H1 (cell line): ENCODE data around the gene PRSS12. TPM values are rescaled to one million over a fixed set of nuclear protein-coding genes. Genes with fewer than 3 reads are reported as not detected.

ENCODE experiments used
- CBX8 ChIP-seq: fragments of 300-800, 300-1000 bp; sonication (generic); IDR thresholded peaks from 2 replicates; pipeline ENCODE4 v1.7.1; 2016; ENCODE audit warnings: low read depth, low read length, borderline replicate concordance
- CEBPB ChIP-seq: IDR thresholded peaks from 2 replicates; pipeline ENCODE4 v1.6.1; 2012; ENCODE audit warnings: low read depth, low read length
- CHD1 ChIP-seq: IDR thresholded peaks from 2 replicates; pipeline ENCODE4 v1.6.1; 2012; ENCODE audit warnings: low read depth, low read length, improper control_type of control experiment
- CHD2 ChIP-seq: IDR thresholded peaks from 2 replicates; pipeline ENCODE4 v1.6.1; 2012; ENCODE audit warnings: low read length, improper control_type of control experiment
- EP300 ChIP-seq, 2 experiments: IDR thresholded peaks; 1 replicate in 1 of 2; 2 replicates in 1 of 2; pipeline ENCODE4 v1.6.1; 2011 to 2012; ENCODE audit warnings: low read depth in 2 of 2, low read length in 2 of 2, mild to moderate bottlenecking in 2 of 2, borderline replicate concordance in 1 of 2, inconsistent platforms in 1 of 2, moderate library complexity in 1 of 2
- GABPA ChIP-seq: IDR thresholded peaks from 2 replicates; pipeline ENCODE4 v1.6.1; 2011; ENCODE audit warnings: mild to moderate bottlenecking, low read length, moderate library complexity, borderline replicate concordance; ENCODE audit not compliant: insufficient read depth
- HDAC2 ChIP-seq, 2 experiments: fragments of 300-600 bp in 1 of 2; sonication (generic) in 1 of 2; IDR thresholded peaks; 2 replicates each; pipeline ENCODE4 v1.6.1; 2011 to 2012; ENCODE audit warnings: low read depth in 2 of 2, low read length in 2 of 2, mild to moderate bottlenecking in 2 of 2, moderate library complexity in 2 of 2, borderline replicate concordance in 1 of 2, inconsistent platforms in 1 of 2
- KDM1A ChIP-seq: fragments of 200-600, 300-600 bp; sonication (generic); IDR thresholded peaks from 2 replicates; pipeline ENCODE4 v1.7.1; 2016; ENCODE audit warnings: mild to moderate bottlenecking, low read length, borderline replicate concordance
- KDM4A ChIP-seq: IDR thresholded peaks from one replicate; pipeline ENCODE4 v1.7.1; 2012; ENCODE audit warnings: low read depth, mild to moderate bottlenecking, moderate library complexity, low read length, inconsistent platforms; ENCODE audit not compliant: severe bottlenecking
- MAFK ChIP-seq: IDR thresholded peaks from 2 replicates; pipeline ENCODE4 v1.6.1; 2012; ENCODE audit warnings: low read depth, mild to moderate bottlenecking, improper control_type of control experiment, low read length
- POLR2A ChIP-seq, 2 experiments: IDR thresholded peaks; 1 replicate in 1 of 2; 2 replicates in 1 of 2; pipeline ENCODE4 v1.6.1; 2011; ENCODE audit warnings: low read depth in 2 of 2, low read length in 2 of 2, mild to moderate bottlenecking in 2 of 2; ENCODE audit errors: control extremely low read depth in 1 of 2
- POLR2AphosphoS5 ChIP-seq: IDR thresholded peaks from 2 replicates; pipeline ENCODE4 v1.6.1; 2011; ENCODE audit warnings: low read depth, low read length
- RBBP5 ChIP-seq: IDR thresholded peaks from 2 replicates; pipeline ENCODE4 v1.7.1; 2012; ENCODE audit warnings: low read depth, mild to moderate bottlenecking, inconsistent platforms, low read length, moderate library complexity, borderline replicate concordance
- SIN3A ChIP-seq, 2 experiments: IDR thresholded peaks in 1 of 2; conservative IDR thresholded peaks in 1 of 2; 2 replicates each; pipeline ENCODE4 v1.6.1; 2011 to 2012; ENCODE audit warnings: low read length in 2 of 2, improper control_type of control experiment in 1 of 2, low read depth in 1 of 2, mild to moderate bottlenecking in 1 of 2
- SP2 ChIP-seq: IDR thresholded peaks from 2 replicates; pipeline ENCODE4 v1.6.1; 2012; ENCODE audit warnings: mild to moderate bottlenecking, low read length, inconsistent platforms
- SP4 ChIP-seq: IDR thresholded peaks from 2 replicates; pipeline ENCODE4 v1.6.1; 2012; ENCODE audit warnings: low read length, inconsistent platforms
- TEAD4 ChIP-seq: IDR thresholded peaks from 2 replicates; pipeline ENCODE4 v1.6.1; 2012; ENCODE audit warnings: low read depth, low read length, inconsistent platforms, mixed read lengths
- YY1 ChIP-seq: IDR thresholded peaks from 2 replicates; pipeline ENCODE4 v1.6.1; 2011; ENCODE audit warnings: low read depth, mild to moderate bottlenecking, low read length
- polyA plus RNA-seq, 7 experiments: library from polyadenylated mRNA; depleted of rRNA in 3 of 7; stranded (reverse) in 5 of 7; unstranded in 2 of 7; fragments of >200 nt in 5 of 7; fragments of 200-250 nt in 2 of 7; gene quantifications; 1 replicate in 5 of 7; 2 replicates in 1 of 7; 4 replicates in 1 of 7; pipeline versions ENCODE4 v1.2.1 to v1.2.3, GENCODE V29; 2011 to 2013; ENCODE audit warnings: missing spikeins in 2 of 7, mixed read lengths in 2 of 7
- total RNA-seq: library from RNA; stranded (reverse); fragmentation: NEBNext Ultra II Directional; extraction: Animal tissue kit (Norgen Biotek cat#: 25700); gene quantifications from 2 replicates; pipeline ENCODE4 v1.2.1, GENCODE V29; 2021
- TF ChIP-seq, protein P1 (sequence below): IDR thresholded peaks from 2 replicates; pipeline ENCODE4 v1.6.1; 2011; ENCODE audit warnings: low read length, improper control_type of control experiment
- TF ChIP-seq, protein P2 (sequence below): IDR thresholded peaks from 2 replicates; pipeline ENCODE4 v1.6.1; 2012; ENCODE audit warnings: inconsistent platforms
- TF ChIP-seq, protein P3 (sequence below), 3 experiments: IDR thresholded peaks; 1 replicate in 2 of 3; 2 replicates in 1 of 3; pipeline versions ENCODE4 v1.5.1 to v1.6.1; 2011; ENCODE audit warnings: low read length in 3 of 3, mild to moderate bottlenecking in 3 of 3, inconsistent platforms in 2 of 3, low read depth in 1 of 3, moderate library complexity in 1 of 3; ENCODE audit not compliant: insufficient read depth in 1 of 3; ENCODE audit errors: control extremely low read depth in 1 of 3

PRSS12 gene
- total and polyA plus RNA-seq, 2 of the 8 experiments (the other 6 are each of a cell fraction or from before 2014, with no cell fraction given), result 2.6 to 9.3 TPM

DNA sequence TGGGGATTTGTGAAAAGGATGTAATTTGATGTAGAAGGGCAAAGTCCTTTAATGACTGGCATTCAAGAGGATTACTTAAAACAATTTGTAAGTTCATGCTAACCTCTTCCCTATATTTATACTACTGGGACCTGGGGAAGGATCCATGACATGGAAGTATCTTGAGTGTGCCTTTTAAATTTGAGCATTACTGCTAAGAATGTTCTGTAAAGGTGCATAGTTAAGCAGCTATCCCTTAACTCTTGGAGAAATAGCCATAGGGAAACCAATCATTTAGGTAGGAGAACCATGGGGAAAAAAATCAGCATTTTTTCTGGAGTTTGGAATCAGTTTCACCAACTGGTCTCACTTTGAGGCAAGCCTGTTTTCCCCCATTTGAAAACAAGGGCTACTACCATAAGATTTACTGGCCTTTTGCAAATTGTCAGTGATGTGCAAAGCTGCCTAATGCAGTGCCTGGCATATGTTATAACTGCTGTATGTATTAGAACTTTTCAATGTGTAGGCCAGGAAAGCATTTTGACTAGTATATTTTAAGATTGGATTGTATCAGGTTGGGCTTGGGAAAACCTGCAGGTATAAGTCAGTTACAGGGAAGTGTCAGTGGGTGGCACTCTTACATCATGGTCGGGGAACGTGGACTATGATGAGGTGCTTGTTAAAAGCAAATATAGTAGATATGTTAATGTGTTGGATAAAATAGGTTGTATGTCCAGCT, 72.1 kb downstream of the PRSS12 start (continued):
- no peak for TF ChIP-seq HDAC2 (IDR thresholded peaks at IDR 0.05; ENCODE audit: borderline replicate concordance in 1 of 2, low read depth in 2 of 2, low read length in 2 of 2)
- peak in 1 of 2 experiments; percentile 33; a peak in 1 of 3 replicates for TF ChIP-seq POLR2A (IDR thresholded peaks at IDR 0.05; ENCODE audit: control extremely low read depth in 1 of 2, low read depth in 2 of 2, low read length in 2 of 2)
- no peak for TF ChIP-seq CHD1
- TF ChIP-seq EP300 (IDR thresholded peaks at IDR 0.05; ENCODE audit: borderline replicate concordance in 1 of 2, low read depth in 2 of 2, low read length in 2 of 2), result no peak
- no peak for TF ChIP-seq SP4
- TF ChIP-seq CBX8, result no peak
- TF ChIP-seq KDM1A, result no peak
- TF ChIP-seq GABPA, result no peak
- TF ChIP-seq CEBPB, result no peak
- no peak for TF ChIP-seq YY1
- no peak for TF ChIP-seq SIN3A (conservative IDR thresholded peaks at IDR 0.05 in 1 of 2, IDR thresholded peaks at IDR 0.05 in 1 of 2; ENCODE audit: low read depth in 1 of 2, low read length in 2 of 2)
- TF ChIP-seq, protein P1, sequence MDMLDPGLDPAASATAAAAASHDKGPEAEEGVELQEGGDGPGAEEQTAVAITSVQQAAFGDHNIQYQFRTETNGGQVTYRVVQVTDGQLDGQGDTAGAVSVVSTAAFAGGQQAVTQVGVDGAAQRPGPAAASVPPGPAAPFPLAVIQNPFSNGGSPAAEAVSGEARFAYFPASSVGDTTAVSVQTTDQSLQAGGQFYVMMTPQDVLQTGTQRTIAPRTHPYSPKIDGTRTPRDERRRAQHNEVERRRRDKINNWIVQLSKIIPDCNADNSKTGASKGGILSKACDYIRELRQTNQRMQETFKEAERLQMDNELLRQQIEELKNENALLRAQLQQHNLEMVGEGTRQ, result no peak
- no peak for TF ChIP-seq KDM4A
- no peak for TF ChIP-seq RBBP5
- no peak for TF ChIP-seq TEAD4
- TF ChIP-seq MAFK, result no peak
- TF ChIP-seq, protein P2, sequence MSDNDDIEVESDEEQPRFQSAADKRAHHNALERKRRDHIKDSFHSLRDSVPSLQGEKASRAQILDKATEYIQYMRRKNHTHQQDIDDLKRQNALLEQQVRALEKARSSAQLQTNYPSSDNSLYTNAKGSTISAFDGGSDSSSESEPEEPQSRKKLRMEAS, result no peak
- no peak for TF ChIP-seq CHD2
- TF ChIP-seq, protein P3, sequence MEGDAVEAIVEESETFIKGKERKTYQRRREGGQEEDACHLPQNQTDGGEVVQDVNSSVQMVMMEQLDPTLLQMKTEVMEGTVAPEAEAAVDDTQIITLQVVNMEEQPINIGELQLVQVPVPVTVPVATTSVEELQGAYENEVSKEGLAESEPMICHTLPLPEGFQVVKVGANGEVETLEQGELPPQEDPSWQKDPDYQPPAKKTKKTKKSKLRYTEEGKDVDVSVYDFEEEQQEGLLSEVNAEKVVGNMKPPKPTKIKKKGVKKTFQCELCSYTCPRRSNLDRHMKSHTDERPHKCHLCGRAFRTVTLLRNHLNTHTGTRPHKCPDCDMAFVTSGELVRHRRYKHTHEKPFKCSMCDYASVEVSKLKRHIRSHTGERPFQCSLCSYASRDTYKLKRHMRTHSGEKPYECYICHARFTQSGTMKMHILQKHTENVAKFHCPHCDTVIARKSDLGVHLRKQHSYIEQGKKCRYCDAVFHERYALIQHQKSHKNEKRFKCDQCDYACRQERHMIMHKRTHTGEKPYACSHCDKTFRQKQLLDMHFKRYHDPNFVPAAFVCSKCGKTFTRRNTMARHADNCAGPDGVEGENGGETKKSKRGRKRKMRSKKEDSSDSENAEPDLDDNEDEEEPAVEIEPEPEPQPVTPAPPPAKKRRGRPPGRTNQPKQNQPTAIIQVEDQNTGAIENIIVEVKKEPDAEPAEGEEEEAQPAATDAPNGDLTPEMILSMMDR (IDR thresholded peaks at IDR 0.05; ENCODE audit: control extremely low read depth in 1 of 3, insufficient read depth in 1 of 3, low read depth in 1 of 3, low read length in 3 of 3), result peak; percentile 17 to 67 (median 58)
- no peak for TF ChIP-seq SP2
- TF ChIP-seq POLR2AphosphoS5, result peak; percentile 54
